NCI-H2227 (cell line): ENCODE data around the gene ANXA4.

Experiments used
- DNase-seq: peaks from one replicate; lab custom pipeline; 2025; ENCODE audit not compliant: unreplicated experiment; lab: John Stamatoyannopoulos, UW

ANXA4 gene

GRCh38 chr2:69837533-69837932, 95.6 kb downstream of the ANXA4 start:
- DNase-seq, result no peak

- DNase-seq, result no peak
These were observed 102.1 kb downstream of the ANXA4 start for GRCh38 chr2:69843993-69844392.

- DNase-seq, result no peak
These were observed 102.6 kb downstream of the ANXA4 start for GRCh38 chr2:69844560-69844959.

DNA sequence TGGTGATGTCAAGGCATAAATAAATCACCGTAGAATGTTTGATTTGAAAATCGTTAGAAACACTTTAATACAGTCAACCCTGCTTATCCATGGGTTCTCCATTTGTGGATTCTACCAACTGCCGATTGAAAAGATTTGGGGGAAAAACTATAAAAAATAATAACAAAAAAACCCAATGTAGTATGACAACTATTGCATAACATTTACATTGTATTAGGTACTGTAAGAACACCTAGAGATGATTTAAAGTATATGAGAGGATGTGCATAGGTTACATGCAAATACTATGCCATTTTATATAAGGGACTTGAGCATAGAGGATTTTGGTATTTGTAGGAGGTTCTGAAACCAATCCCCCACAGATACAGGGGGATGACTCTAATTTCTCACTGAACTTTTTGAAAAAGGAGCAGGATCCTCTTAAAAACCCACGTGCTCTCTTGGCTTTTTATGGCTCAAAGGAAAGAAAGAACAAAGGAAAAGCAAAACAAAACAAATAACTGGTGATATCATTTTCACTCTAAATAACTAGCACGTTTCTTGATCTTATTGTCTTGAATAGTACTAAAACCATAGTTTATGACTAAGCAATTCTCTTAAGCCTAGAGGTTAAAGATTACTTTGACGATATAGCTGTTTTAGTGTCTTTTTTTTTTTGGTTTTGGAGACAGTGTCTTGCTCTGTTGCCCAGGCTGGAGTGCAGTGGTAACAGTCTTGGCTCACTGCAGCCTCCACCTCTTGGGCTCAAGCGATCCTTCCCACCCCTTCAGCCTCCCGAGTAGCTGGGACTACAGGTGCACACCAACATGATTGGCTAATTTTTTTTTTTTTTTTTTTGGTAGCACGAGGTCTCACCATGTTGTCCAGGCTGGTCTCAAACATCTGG, 104.5 kb downstream of the ANXA4 start:
- no peak for DNase-seq

- no peak for DNase-seq
These were observed 105.3 kb downstream of the ANXA4 start for GRCh38 chr2:69847068-69847828.

- DNase-seq, result no peak
These were observed 106.4 kb downstream of the ANXA4 start for GRCh38 chr2:69848186-69848790.

DNA sequence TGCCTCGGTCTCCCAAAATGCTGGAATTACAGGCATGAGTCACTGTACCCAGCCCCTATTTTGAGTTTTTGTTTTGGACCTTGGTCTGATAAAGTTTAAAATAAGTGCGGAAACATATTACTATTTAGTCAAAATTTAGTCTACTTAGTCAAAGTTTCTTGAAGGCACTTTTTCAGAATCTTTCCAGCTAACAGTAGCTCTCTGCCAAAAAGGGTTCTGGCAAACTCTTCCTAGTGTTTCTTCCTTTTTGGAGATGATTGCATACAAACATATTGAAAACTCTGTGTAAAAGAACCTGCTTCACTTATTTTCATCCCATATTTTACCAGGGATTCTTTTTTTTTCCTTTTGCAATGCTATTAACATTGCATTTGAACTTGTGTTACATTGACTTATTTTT, 116.3 kb downstream of the ANXA4 start:
- no peak for DNase-seq

GRCh38 chr2:69863298-69863697, 121.4 kb downstream of the ANXA4 start:
- no peak for DNase-seq
